Middle frontal gyrus (tissue), 1 donor: Measurements from ENCODE around the gene EVA1A.

ENCODE experiments used
- DNase-seq: peaks from one replicate; pipeline ENCODE4 v3.0.0-alpha.2; 2015; ENCODE audit warnings: low spot score; ENCODE audit errors: extremely low spot score

Gene EVA1A

DNA sequence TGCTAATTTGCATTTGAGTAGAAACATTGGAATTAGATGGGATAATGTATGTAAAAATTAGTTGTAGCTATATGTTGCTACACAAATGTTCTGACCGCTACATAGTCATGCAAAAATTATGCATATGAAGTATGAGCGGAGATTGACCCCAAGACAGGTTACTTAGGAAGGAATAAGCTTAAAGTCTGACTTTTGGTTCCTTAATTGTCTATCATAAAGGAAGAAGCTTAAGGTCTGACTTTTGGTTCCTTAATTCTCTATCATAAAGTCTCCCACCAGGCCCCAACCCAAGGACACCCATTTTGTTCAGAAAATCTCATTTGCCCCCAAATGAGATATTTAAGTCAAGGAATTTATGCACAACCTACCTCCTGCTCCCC, 106.5 kb downstream of the EVA1A start:
- DNase-seq, result no peak

- DNase-seq, result no peak
Observed at GRCh38 chr2:75453384-75454240, 107.1 kb downstream of the EVA1A start.

DNA sequence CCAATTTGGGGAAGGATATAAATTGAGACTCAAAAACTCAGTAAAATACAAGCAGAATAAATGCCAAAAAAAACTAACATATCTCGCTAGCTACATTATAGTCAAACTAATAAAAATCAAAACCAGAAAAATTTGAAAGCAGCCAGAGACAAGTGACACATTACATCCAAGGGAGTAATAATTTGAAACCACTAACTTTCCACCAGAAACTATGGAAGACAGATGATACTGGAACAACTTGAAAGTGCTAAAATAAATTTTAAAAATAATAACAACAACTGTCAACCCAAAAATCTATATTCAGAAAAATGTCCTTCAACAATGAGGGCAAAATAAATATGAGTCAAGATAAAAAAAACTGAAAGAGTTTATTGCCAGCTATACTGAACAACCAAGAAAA, 110.7 kb downstream of the EVA1A start:
- no peak for DNase-seq

- no peak for DNase-seq
Observed at GRCh38 chr2:75447176-75447575, 113.6 kb downstream of the EVA1A start.
